ENCODE measurements around the gene ADSS2. TPM values are rescaled to one million over a fixed set of nuclear protein-coding genes. Genes with fewer than 3 reads are reported as not detected.

The ADSS2 gene
- total RNA-seq, 2 experiments from 2014 or later: 50.2 to 56.0 TPM

- CTCF ChIA-PET: no interaction called here
- Mint-ChIP-seq H3K4me3 (no peak overlapping the region), H3K9me3 (no peaks in the 10 kb centered on the region), H3K27ac (no peak overlapping the region), H3K4me1 (ENCODE audit: low read depth) (no peaks in the 10 kb centered on the region), H3K27me3 (no peaks in the 10 kb centered on the region), H3K36me3 (ENCODE audit: low read depth) (no peaks in the 10 kb centered on the region)
- intact Hi-C loops (cut with micrococcal nuclease): no loop called here
- POLR2A ChIA-PET: interaction anchor here (0.6 kb wide), 1 partner anchor 358 kb away, joined by 3 read pairs; no protein-coding TSS in a partner anchor
- TF ChIP-seq, protein P1, sequence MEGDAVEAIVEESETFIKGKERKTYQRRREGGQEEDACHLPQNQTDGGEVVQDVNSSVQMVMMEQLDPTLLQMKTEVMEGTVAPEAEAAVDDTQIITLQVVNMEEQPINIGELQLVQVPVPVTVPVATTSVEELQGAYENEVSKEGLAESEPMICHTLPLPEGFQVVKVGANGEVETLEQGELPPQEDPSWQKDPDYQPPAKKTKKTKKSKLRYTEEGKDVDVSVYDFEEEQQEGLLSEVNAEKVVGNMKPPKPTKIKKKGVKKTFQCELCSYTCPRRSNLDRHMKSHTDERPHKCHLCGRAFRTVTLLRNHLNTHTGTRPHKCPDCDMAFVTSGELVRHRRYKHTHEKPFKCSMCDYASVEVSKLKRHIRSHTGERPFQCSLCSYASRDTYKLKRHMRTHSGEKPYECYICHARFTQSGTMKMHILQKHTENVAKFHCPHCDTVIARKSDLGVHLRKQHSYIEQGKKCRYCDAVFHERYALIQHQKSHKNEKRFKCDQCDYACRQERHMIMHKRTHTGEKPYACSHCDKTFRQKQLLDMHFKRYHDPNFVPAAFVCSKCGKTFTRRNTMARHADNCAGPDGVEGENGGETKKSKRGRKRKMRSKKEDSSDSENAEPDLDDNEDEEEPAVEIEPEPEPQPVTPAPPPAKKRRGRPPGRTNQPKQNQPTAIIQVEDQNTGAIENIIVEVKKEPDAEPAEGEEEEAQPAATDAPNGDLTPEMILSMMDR (IDR thresholded peaks at IDR 0.05): no peak
- ATAC-seq (no peak), DNase-seq (no peak)
These were observed 80.2 kb downstream of the ADSS2 start for GRCh38 chr1:244371242-244372141.

DNA sequence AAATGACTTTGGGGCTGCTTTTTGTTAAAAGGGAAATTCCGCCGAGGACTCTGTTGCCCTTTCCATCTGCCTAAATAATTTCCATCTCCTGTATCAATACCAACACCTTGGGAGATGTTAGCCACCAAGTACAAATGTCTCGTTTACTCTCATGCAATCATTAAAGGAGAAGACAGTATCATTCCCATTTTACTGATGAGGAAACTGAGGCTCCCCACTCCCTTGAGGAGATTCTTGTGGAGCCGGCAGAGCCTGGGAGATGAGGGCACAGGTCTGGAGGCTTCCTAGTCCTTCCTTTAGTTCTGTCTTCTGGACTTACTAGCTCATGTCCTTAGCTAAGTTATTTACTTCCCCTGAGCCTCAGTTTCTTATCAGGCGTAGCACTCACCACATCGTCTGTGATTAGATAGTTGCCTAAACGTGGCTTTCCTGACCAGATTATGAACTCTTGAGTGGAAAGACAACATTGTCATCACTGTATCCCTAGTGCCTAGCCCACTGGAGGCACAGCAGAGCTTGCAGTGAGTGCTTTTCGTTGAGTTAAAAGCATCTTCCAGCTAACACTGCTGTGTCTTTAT lies 81.6 kb downstream of the ADSS2 start:
- intact Hi-C loops (cut with micrococcal nuclease): no loop called here
- no peak overlapping the region for H3K4me3 Mint-ChIP-seq
- ATAC-seq (no peak), DNase-seq (no peak)
- H3K36me3 Mint-ChIP-seq (ENCODE audit: low read depth): peaks cover 2% of the 10 kb centered on the region
- no peaks in the 10 kb centered on the region for H3K27me3 Mint-ChIP-seq
- H3K27ac Mint-ChIP-seq: no peak overlapping the region
- CTCF ChIA-PET: no interaction called here
- POLR2A ChIA-PET: no interaction called here
- TF ChIP-seq, protein P1 (IDR thresholded peaks at IDR 0.05): no peak
- H3K9me3 Mint-ChIP-seq: peaks cover 2% of the 10 kb centered on the region
- H3K4me1 Mint-ChIP-seq (ENCODE audit: low read depth): no peaks in the 10 kb centered on the region

DNA sequence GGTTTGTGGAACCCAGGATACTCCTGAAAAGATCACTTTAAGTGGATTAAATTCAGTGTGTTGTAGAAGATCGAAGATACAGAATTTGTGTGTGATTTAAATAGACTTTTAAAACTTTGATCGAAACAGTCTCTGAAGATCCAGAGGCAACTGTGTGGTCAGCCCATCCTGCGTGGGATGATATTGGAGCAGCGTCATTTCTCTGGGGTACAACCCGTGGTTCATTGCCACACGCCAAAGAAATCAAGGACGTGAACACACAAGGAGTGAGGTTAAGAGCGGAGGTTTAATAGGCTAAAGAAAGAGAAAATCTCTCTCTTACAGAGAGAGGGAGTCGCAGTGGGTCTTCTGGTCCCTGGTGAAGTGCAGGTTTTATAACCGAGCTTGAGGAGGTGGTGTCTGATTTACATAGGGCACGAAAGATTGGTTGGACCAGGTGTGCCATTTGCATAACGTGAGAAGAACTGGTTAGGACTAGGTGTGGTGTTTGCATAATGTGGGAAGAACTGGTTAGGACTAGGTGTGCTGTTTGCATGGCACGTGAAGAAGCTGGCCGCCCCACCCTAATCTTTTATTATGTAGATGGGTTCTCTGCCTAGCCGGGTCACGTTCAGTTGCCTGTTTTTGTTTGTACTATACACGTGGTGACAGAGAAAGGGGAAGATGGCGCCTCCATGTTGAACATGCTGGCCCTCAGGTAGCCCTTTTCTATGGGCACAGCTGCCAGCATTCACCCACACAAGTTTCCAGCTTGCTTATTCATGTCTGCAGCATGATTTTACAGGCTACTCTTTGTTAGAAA lies 82.3 kb downstream of the ADSS2 start:
- DNase-seq (no peak), ATAC-seq (no peak)
- intact Hi-C loops (cut with micrococcal nuclease): no loop called here
- Mint-ChIP-seq H3K4me3 (no peak overlapping the region), H3K27ac (no peak overlapping the region), H3K36me3 (ENCODE audit: low read depth) (peaks cover 3% of the 10 kb centered on the region), H3K4me1 (ENCODE audit: low read depth) (no peaks in the 10 kb centered on the region), H3K27me3 (no peaks in the 10 kb centered on the region), H3K9me3 (peaks cover 9% of the 10 kb centered on the region)
- CTCF ChIA-PET: no interaction called here
- POLR2A ChIA-PET: interaction anchor here (1.0 kb wide), 1 partner anchor 13 kb away, joined by 3 read pairs; no protein-coding TSS in a partner anchor
- TF ChIP-seq, protein P1 (IDR thresholded peaks at IDR 0.05): no peak

- intact Hi-C loops (cut with micrococcal nuclease): no loop called here
- POLR2A ChIA-PET: no interaction called here
- Mint-ChIP-seq H3K27me3 (no peaks in the 10 kb centered on the region), H3K9me3 (peaks cover 10% of the 10 kb centered on the region), H3K4me3 (no peak overlapping the region), H3K36me3 (ENCODE audit: low read depth) (peaks cover 3% of the 10 kb centered on the region), H3K4me1 (ENCODE audit: low read depth) (no peaks in the 10 kb centered on the region), H3K27ac (no peak overlapping the region)
- no peak for DNase-seq
- TF ChIP-seq, protein P1 (IDR thresholded peaks at IDR 0.05): no peak
- no peak for ATAC-seq
- CTCF ChIA-PET: no interaction called here
These were observed 83.4 kb downstream of the ADSS2 start for GRCh38 chr1:244368279-244368678.
